ENCODE data around the gene CD8B.
"Not testable (repeated sequence)": the region's sequence is repeated elsewhere in the genome, so short reads cannot be mapped to it uniquely, and the experiment has no call there.

CD8B gene

GRCh38 chr2:86835548-86835889, 26.2 kb downstream of the CD8B start:
- not testable (repeated sequence) for DNase-seq

DNA sequence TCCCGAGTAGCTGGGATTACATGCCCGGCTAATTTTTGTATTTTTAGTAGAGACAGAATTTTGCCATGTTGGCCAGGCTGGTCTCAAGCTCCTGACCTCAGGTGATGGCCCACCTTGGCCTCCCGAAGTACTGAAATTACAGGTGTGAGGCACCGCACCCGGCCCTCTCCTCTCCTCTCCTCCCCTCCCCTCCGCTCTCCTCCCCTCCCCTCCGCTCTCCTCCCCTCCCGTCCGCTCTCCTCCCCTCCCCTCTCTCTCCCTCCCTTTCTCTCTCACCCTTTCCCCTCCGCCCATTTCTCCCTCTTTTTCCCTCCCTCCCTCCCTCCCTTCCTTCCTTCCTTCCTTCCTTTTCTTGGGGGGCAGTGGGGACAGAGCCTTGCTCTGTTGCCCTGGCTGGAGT, 28.4 kb downstream of the CD8B start:
- DNase-seq = no peak

- DNase-seq = no peak
Measured at GRCh38 chr2:86832334-86833096, 29.2 kb downstream of the CD8B start.

GRCh38 chr2:86831537-86831936, 30.1 kb downstream of the CD8B start:
- no peak for DNase-seq

DNA sequence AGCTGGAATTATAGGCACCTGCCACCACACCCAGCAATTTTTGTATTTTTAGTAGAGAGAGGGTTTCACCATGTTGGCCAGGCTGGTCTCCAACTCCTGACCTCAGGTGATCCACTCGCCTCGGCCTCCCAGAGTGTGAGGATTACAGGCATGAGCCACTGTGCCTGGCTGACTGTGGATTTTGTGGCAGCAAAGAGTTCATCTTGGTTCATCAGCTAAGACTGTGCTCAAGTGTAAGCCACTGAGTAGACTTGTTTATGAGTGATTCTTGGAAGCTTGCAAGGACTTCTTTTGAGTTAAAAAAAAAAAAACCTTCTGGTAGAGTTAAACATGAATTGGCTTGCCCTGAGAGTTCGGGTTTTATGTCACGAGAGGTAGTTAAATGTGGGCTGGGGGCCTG, 34.7 kb downstream of the CD8B start:
- no peak for DNase-seq

DNA sequence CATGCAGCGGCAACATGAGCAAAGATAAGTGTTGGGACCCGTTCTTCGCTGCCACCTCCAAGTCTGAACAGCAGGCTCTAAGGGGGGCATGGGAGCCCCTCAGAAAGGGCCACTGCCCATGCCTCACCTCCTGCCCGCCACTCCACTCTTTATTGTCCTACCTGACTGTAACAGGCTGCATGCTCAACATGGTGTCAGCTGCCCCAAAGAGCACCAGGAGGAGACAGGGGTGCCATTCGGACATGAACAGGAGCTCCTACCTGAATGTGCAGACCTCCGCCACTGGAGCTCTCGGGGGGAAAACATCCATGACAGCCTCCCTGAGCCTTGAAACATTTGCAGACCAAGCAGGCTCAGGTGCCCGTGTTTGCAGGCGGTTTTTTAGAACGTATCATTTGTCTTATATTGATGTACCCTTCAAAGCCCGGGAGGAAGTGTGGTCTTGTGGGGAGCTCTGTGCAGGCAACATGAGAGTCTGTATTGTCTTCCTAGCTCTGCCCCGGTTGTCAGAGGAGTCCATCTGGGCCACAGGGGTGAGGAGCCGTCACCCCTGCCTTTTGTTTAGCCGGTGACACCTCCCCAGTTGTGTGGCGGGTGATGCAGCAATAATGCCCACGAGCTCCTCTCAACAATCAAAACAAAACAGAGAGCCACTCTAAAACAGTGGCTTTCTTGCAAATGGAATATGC, 35.8 kb downstream of the CD8B start:
- DNase-seq = no peak

DNA sequence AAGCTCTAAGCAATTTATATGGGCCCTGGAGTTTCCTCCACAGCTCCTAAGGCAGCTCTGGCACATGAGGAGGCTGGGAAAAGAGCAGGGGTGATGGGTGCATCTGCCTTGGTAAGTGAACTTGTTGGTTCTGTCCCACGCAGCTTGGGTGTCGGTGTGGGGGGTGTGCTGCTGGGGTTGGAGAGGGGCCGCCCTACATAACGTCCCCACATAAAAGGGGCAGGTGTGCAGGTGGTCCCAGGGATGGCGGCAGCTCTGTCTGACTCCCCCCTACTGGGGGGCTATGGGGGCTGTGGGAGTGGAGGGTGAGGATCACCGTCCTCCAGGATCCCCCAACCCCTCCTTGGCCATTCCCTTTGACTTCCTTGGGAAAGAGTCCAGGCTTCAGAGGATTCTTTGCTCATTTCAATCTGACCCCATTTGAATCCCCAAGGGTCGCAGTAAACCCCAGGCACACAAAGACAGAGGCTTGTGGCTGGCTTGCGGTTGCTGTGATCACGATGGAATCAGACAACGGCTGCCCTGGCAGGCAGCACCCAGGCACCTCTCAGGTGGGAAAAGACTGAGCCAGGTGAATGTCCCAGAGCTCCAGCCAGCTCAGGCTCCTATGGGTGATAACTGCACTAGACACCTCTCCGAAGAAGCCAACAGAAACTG, 36.5 kb downstream of the CD8B start:
- DNase-seq = no peak

DNA sequence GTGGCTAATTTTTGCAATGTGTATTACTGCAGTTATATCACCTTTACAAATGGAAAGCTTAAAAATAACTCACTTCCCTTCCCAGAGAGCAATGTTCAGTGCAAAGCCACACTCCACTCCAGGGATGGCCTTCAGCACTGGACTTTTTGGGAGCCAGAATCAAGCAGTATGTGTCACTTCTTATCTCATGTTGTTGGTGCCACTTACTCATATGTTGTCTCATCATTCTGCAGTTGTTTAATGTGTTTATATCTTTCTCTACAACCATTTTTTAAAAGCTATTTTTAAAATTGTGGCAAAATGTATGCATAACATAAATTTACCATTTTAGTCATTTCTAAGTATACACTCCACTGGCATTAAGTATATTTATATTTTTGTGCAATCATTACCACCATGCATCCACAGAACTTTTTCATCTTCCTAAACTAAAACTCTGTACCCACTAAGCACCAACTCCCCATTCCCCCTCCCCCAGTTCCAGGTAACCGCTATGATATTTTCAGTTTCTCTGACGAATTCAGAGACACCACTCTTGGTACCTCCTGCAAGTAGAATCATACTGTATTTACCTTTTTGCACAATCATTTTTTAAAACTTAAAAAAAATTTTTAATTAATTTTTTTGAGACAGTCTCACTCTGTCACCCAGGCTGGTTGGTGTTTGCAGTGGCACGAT, 38.9 kb downstream of the CD8B start:
- no peak for DNase-seq

- no peak for DNase-seq
Measured at GRCh38 chr2:86821842-86822241, 39.8 kb downstream of the CD8B start.

DNA sequence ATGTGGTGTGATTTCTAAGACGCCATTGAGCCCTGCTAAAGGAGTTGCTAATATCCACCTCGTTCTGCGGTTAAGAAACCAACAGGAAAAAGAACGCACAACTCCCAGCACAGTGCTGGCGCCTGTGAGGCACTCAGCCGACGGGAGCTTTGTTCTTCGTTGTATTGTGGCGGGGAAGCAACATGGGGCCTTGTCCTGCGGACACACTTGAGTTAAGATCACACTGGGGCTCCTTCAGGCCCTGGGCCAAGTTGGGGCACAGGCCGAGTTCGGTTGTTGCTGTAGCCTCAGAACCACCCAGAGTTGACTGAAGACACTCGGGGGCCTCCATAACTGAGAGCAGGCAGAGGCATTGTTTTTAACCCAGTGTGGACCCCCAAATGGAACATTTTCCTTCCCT, 40.4 kb downstream of the CD8B start:
- DNase-seq = no peak

DNA sequence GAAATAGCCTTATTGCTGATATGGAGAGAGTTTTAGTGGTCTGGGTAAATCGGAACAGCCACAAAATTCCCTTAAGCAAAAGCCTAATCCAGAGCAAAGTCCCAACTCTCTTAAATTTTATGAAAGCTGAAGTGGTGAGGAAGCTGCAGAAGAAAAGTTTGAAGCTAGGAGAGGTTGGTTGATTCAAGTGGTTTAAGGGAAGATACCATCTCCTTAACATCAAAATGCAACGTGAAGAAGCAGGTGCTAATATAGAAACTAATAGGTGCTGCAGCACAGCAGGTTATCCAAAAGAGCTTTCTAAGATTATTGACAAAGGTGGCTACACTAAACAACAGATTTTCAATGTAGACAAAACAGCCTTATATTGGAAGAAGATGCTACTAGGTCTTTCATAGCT, 42.7 kb downstream of the CD8B start:
- no peak for DNase-seq

DNA sequence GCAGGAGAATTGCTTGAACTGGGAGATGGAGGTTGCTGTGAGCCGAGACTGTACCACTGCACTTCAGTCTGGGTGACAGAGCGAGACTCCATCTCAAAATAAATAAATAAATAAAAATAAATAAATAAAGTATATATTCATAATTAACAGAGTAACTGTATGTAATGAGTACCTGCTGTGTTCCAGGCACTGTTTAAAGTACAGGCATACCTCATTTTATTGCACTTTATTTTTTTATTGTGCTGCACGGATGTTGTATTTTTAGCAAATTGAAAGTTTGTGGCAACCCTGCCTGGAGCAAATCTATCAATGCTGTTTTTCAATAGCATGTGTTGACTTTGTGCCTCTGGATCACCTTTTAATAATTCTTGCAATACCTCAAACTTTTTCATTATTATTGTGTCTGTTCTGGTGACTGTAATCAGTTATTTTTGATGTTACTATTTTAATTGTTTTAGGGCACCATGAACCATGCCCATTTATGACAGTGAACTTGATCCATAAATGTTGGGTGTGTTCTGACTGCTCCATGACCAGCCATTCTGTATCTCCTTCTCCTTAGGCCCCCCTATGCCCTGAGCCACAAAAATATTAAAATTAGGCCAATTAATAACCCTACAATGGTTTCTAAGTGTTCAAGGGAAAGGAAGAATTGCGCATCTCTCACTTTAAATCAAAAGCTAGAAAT, 43.4 kb downstream of the CD8B start:
- no peak for DNase-seq

DNA sequence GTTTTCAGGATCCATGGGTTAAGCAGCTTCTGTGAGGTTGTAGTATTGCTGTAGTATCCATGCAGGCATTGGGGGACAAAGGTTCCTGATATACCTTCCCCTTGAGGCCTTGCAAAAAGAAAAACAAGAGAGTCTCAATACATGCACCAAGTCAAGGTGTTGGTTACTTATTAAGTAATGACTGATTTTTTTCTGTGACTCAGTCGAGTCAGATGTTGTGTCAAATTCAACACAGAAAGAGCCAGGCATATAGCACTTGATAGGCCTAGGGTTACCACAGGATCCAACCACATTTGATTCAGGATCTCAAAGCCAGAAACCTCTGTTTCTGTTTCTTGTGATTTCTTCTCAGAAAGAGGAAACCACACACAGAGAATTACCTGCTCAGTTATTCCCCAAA, 46.1 kb downstream of the CD8B start:
- DNase-seq = no peak

- DNase-seq = no peak
Measured at GRCh38 chr2:86809481-86810121, 52.1 kb downstream of the CD8B start.

DNA sequence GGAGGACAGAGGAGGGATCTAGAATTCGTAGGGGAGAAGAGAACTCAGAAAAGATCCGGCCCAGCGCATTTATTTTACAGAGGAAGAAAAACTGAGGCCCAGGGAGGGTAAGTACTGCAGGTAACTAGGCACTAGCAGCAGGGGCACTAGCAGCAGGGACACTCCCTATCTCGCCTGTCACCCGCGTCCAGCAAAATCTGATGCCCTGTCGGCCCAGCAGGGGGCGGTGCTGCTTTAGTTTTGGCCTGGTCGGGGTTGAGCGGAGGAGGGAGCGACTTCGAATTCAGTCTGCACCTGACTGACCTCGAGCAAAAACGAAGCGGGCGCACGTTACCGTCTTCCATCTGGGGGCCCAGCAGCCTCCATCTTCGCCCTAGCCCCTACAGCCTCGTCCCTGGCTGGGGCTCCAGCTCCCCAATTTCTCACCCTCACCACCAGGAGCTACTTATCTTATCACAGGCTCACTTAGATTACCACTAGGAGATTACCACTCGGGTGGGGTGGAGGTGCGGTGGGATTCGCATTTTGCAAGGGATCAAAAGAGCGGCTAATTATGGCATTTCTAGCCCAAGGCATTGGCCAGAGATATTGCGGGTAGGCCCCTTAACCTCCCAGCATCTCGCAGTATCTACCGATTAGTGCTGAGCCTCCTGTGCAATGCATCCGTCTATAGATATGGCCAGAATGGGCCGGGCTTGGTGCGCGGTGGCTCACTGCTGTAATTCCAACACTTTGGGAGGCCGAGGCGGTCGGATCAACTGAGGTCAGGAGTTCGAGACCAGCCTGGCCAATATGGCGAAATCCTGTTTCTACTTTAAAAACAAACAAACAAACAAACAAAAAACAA, 53.1 kb downstream of the CD8B start:
- peak; percentile 91 for DNase-seq

- peak; percentile 65 for DNase-seq
Measured at GRCh38 chr2:86807468-86808275, 54.0 kb downstream of the CD8B start.

- no peak for DNase-seq
Measured at GRCh38 chr2:86807133-86807467, 54.6 kb downstream of the CD8B start.

- no peak for DNase-seq
Measured at GRCh38 chr2:86806059-86806857, 55.4 kb downstream of the CD8B start.

GRCh38 chr2:86800856-86801567, 60.7 kb downstream of the CD8B start:
- no peak for DNase-seq
